Gastroesophageal sphincter (tissue), 3 donors: ENCODE data around the gene LARP6.

Experiments
- CTCF ChIP-seq, 4 experiments: fragments of 200-600 bp in 2 of 4; fragments of 450-650 bp in 2 of 4; sonication (generic) in 1 of 4; IDR thresholded peaks; one replicate each; pipeline ENCODE4 v1.5.1; 2017 to 2019; ENCODE audit warnings: antibody characterized with exemption in 4 of 4, mild to moderate bottlenecking in 2 of 4, moderate library complexity in 2 of 4
- EP300 ChIP-seq: sonication (generic); formaldehyde crosslinking; IDR thresholded peaks from one replicate; pipeline ENCODE4 v1.6.1; 2017; ENCODE audit warnings: antibody characterized with exemption, mild to moderate bottlenecking

GRCh38 chr15:70794596-70795310 is 59.2 kb downstream of the LARP6 start:
- TF ChIP-seq CTCF (IDR thresholded peaks at IDR 0.05) (no peak), EP300 (no peak)
